ENCODE data around the gene SGCE.

SGCE gene

DNA sequence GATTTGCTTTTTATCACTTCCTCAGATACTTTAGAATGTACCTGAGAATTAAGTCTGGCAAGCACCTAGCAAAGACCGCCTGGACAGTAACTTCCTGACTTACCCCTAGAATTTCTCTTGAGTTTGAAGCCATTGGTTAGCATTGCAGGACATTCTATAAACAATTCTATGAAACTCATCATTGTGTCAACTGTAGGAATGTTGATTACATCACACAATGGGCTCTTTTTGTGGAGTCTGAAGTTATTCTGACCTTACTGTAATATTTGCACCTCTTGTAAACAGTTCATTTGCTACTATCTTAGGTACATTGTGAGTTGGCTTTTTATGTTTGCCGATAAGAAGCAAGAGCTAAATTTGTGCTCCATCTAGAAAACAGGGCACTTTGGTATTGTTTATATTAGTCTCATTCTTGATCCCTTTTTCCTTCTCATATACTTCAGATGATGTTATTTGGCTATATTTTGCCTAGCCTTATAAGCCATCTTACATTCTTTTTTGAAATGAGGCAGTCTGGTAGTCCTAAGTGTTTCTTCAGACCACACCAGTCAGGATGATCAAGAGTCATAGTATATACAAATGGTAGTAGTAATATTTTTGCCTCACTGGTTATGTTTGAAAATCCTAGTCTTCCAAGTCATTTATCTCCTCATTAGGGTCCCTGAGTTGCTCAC is 94.0 kb downstream of the SGCE start:
- no peak for DNase-seq

DNA sequence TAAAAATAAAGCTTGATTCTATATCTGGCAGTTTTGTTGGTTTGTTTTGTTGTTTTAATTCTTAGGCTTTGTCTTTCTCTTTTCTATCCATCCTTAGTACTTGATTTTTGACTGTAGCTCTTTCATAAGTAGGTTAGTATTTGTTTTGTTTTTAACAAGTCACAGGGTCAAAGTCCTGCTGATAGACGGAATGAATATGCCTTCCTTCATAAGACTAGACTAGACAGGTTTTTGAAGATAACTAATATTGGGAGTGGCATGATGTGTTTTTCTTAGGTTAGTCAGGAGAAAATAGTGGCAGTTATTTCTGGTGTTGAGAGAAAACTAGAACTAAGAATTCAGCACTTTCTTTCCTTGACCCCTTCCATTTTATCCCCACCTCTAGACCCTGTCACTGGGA is 96.0 kb downstream of the SGCE start:
- DNase-seq: no peak

DNA sequence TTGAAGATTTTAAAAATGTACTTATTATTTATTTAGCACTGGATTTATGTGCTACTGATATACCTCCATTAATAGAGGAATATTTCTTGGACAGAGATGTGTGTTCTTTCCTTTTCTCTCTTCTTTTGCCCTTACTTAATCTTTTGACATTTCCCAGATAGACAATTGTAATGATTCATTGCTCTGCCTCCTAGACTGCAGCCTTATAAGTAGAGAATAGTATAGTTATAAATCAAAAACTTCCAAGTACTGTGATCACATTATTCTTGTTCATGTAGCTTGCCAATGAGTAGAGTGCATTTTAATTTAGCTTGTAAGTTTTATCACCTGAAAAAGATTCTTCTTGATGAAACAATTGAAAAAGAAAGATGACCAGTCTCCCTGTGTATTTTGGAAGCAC is 98.7 kb downstream of the SGCE start:
- no peak for DNase-seq

DNA sequence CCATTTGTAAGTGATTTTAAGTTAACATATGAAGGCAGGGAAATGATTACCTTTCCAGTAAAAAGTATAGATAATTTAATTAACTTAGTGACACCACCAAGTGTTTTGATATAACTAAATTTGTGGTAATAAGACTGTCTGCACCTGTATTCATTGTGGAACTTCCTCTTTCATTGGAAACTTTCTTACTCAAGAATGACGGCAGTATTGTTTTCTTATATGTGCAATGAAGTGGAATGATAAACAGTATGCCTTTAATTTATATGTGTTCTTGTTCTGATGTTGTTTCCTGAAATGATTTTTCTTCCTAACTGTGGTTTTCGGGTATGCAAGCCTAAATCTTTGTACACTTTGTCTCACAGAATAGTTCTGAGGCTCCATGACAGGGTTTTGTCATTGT is 99.9 kb downstream of the SGCE start:
- DNase-seq: no peak

DNA sequence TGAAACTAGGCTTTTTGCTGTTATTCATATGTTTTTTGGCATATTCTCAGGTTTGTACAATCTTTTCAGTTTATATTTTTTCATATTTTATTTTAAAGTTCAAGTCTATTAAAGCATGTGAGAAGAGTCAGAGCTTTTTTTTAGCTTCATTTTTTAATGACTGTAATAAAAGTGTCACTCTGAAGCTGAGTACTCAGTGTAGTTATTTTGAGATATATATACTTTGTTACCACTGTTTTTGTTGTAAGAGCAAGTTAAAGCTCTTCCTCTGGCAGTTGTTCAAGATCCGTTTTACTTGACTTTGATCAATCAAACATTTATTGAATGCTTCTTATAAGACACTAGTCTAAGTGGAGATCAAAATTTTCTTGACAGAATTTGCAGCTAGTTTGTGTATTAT is 108.8 kb downstream of the SGCE start:
- DNase-seq: no peak

DNA sequence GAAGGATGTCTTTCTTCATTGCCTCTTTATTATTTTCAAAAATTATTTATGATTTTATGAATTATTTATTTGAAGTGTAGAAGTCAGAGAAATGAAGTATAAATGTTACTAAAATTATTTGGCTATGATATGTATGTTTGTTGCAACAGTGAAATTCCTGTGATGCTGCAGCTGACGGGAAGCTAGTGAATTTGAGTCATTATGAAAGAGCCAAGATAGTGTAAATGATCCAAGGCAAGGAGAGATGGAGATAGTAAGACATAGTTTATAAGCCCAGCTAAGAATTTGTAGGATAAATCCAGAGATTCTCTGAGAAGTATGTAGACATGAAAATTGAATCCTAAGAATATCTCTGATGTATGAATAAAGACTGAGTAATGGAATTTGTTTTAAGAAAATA is 115.5 kb downstream of the SGCE start:
- DNase-seq: no peak

Data from inflammatory macrophage treated with lipopolysaccharide for 4 hours (primary cell).